ENCODE results near the gene KDR.

- TF ChIP-seq CTCF (IDR thresholded peaks at IDR 0.05) = no peak
- no peak for TF ChIP-seq POLR2AphosphoS5 (IDR thresholded peaks at IDR 0.05)
- no peak for TF ChIP-seq EP300 (IDR thresholded peaks at IDR 0.05; ENCODE audit: low read depth)
- no peak for TF ChIP-seq POLR2A (IDR thresholded peaks at IDR 0.05)
These were observed 45.1 kb upstream of the KDR start for GRCh38 chr4:55170462-55170861.

Data from transverse colon (tissue), 4 donors.